SKM-1 treated with dmso at 0.1 percent for 144 hours (cell line): ENCODE measurements around the gene PDS5B.
A peak's percentile ranks its signal among the peaks of the same experiment; 100 is the strongest.
"Not testable (repeated sequence)": the region's sequence is repeated elsewhere in the genome, so short reads cannot be mapped to it uniquely, and the experiment has no call there.

Experiments
- DNase-seq: peaks from one replicate; lab custom pipeline; 2025; ENCODE audit not compliant: unreplicated experiment; lab: John Stamatoyannopoulos, UW

The PDS5B gene

GRCh38 chr13:32723987-32724386 is 137.7 kb downstream of the PDS5B start:
- DNase-seq: no peak

DNA sequence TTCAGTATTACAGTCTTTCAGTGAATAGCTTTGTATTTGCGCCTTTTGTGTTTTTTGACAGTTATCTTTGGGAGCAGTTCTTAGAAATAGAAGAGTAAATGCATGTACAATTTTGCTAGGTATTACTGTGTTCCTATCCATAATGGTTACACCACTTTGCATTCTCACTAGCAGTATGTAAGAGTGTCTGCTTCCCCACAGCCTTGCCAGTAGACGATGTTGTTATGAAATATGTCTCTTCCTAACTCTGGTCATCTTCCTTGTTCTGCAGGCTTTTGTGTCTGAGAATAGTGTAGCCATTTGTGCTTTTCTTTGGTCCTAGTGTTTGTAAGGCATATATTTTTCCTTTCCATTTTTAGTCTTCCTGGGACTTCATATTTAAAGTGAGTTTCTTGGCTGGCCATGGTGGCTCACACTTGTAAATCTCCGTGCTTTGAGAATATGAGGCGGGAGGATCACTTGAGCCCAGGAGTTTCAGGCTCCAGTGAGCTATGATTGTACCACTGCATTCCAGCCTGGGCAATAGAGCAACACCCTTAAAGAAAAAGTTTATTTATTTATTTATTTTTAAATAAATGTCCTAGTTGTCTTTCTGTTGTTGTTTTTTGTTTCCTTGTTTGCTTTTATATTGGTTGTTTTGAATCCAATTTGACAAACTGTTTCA is 140.3 kb downstream of the PDS5B start:
- DNase-seq: peak; percentile 30

GRCh38 chr13:32728327-32728726 is 142.1 kb downstream of the PDS5B start:
- DNase-seq: no peak

- DNase-seq: not testable (repeated sequence)
Observed at GRCh38 chr13:32729097-32729496, 142.8 kb downstream of the PDS5B start.

- DNase-seq: no peak
Observed at GRCh38 chr13:32731074-32731473, 144.8 kb downstream of the PDS5B start.

GRCh38 chr13:32731576-32731975 is 145.3 kb downstream of the PDS5B start:
- no peak for DNase-seq

GRCh38 chr13:32733690-32734089 is 147.4 kb downstream of the PDS5B start:
- no peak for DNase-seq

DNA sequence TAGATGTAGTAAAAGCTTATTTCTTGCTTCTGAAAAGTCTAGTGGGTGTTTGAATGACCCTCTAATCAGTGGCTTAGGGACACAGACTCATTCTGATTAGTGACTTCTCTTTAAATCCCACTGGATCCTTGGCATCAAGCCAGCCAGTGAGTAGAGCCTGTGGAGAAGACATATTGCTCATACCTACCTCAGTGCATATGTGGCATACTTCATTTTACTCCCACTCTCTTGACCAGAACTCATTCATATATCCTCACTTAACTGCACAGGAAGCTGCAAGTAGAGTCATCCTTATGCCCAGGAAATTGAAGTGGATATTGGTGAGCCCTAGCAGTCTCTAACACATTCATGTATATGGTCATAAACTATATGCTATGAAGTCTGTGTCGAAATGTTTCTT is 148.3 kb downstream of the PDS5B start:
- DNase-seq: no peak

DNA sequence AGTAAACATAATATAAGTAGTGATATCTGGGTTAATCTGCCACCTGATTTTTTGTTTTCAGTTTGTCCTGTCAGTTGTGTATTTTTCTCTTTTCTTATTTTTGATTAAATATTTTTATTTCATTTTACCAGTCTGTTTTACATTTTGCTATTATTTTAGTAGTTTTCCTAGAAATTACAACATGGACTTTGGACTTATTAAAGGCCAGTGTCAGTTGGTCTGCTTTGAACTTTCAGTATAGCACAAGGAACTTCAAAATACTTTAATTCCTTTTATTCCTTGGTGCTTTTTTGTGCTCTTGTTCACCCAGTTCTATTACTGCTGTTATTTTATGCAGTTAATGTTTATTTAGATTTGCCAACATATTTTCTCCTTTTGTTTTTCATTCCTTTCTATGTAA is 149.6 kb downstream of the PDS5B start:
- no peak for DNase-seq

GRCh38 chr13:32736648-32737047 is 150.4 kb downstream of the PDS5B start:
- no peak for DNase-seq

GRCh38 chr13:32737111-32737571 is 150.9 kb downstream of the PDS5B start:
- DNase-seq: no peak

- no peak for DNase-seq
Observed at GRCh38 chr13:32737679-32738078, 151.4 kb downstream of the PDS5B start.

GRCh38 chr13:32745509-32745908 is 159.3 kb downstream of the PDS5B start:
- no peak for DNase-seq

DNA sequence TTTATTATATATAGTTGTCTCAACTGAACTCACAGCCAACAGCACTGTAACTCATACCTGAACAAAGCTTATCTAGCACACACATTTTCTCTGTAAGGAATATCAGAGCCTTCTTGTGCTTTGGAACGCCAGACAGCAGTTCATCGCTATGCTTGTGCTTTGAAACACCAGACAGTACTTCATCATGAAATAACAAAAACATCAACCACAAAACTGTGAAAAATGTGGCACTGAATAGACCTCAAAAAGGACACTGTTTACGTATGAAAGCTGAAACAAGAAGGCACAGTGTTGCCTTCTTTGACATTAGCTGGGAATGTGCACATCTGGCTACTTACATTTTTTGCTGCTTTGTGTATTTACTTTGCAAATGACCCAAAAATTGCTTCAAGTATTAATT is 160.2 kb downstream of the PDS5B start:
- no peak for DNase-seq

GRCh38 chr13:32748305-32748704 is 162.1 kb downstream of the PDS5B start:
- DNase-seq: no peak

GRCh38 chr13:32751340-32751739 is 165.1 kb downstream of the PDS5B start:
- DNase-seq: no peak

DNA sequence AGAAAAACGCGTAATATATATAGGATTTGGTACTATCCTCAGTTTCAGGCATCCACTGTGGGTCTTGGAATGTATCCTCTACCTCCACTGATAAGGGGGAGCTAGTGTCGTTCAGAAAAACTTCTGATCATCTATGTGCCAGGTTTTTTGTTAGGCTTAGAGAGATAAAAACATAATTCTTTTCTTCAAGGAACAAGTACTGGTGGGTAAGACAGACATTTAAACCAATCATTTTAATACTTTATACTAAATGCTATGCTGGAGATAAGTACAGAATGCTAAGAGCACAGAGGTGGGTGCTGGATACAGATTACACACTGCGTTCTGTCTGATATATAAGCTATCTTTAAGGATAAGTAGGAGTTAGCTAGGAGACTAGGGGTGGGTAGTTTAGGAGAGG is 166.1 kb downstream of the PDS5B start:
- no peak for DNase-seq

GRCh38 chr13:32752997-32753606 is 166.8 kb downstream of the PDS5B start:
- no peak for DNase-seq

DNA sequence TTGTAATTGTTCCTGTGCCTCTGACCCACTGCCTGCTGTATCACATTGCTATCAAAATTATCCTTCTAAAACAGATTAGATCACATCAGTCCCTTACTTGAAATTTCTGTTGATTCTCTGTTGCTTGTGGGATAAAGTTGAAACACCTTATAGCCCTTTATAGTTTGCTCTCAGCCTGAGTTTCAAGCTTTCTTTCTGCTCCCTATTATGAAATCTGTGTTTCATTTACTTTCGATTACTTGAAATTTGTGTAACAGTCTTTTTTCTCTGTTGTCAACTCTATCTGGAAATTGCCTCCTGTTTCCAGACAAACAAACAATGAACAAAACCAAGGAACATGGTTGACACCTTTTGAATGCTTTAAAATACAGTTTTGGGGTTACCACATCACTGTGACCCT is 167.9 kb downstream of the PDS5B start:
- no peak for DNase-seq

GRCh38 chr13:32759152-32759551 is 172.9 kb downstream of the PDS5B start:
- DNase-seq: no peak

GRCh38 chr13:32761472-32761871 is 175.2 kb downstream of the PDS5B start:
- DNase-seq: no peak

DNA sequence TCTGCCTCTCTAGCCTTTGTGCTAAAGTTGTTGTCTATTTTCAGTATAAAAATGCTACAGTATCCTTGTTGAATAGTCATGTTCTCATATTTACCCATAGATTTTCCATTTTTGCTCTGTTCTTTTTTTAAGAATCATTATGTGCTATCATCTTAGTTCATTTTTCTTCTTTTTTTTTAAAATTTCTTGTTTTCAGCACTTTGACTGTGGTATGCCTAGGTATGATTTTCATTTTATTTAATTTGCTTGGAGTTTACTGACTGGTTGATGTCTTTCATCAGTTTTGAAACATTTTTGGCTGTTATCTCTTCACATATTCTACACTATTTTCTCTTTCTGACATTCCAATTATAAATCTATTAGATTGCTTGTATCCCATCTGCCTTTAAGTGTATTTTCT is 192.9 kb downstream of the PDS5B start:
- no peak for DNase-seq

DNA sequence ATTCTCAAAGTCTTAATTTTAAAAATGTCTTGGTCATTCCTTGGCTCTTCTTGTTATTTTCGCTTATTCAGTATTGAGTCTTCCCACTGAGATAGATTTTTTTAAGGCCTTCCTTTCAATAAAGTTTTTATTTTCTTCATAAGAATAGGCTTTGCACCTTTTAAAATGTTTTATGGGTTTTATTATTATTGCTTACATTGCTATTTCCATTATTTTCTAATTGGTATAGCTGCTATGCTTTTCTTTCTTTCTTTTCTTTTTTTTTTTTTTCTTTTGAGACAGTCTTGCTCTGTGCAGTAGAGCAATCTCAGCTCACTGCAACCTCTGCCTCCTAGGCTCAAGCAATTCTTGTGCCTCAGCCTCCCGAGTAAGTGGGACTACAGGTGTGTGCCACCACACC is 195.7 kb downstream of the PDS5B start:
- no peak for DNase-seq
